ENCODE measurements around the gene VMP1. TPM values are rescaled to one million over a fixed set of nuclear protein-coding genes. Genes with fewer than 3 reads are reported as not detected.

VMP1 gene
- polyA plus RNA-seq, 2 of the 4 experiments (the other 2 are of a cell fraction) = 395 to 726 TPM

DNA sequence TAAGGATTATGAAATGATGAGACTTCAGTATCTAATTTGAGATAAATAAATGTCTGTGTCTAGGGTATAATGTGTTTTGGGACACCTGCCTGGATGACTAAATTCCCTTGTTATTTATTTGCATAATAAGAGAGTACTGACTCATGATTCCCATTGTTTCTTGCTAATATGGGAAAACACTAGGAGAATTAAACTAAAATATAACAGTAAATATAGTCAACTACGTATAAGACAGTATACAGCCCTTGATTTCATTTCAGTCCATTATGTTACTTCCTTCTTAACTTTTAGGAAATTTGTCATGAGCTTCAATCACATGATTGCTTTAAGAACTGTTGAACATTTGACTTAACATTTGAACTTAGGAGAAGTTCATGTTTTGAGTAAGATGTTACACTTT, 62.4 kb downstream of the VMP1 start:
- Histone ChIP-seq H3K27ac (peak overlapping the region; percentile 71 to 76; a peak in 4 of 6 replicates), H3K4me2 (peak overlapping the region; percentile 45), H3K4me3 (no peak overlapping the region), H3K9me3 (no peaks in the 10 kb centered on the region), H3K4me1 (peaks cover 53% of the 10 kb centered on the region)
- FAIRE-seq (peak; percentile 18), ATAC-seq (no peak), DNase-seq (ENCODE audit: low read depth in 1 of 2, low spot score in 1 of 2) (no peak)
- ChIA-PET POLR2A (interaction anchor here (1.1 to 2.6 kb wide), 3 partner anchors 68 to 73 kb away, joined by 4 to 11 read pairs (median 10); no protein-coding TSS in a partner anchor), CTCF (interaction anchor here (0.8 to 1.7 kb wide), 3 partner anchors 9 to 12 kb away, joined by 3 to 6 read pairs (median 5); no protein-coding TSS in a partner anchor)
- WGBS (ENCODE audit: missing lambda C conversion rate) = 11% methylated on average over 1 of the region's 1 CpG
- no peak for TF ChIP-seq FOSL2 (IDR thresholded peaks at IDR 0.05)
- peak; percentile 66 for TF ChIP-seq FOSL2 (CRISPR knock-in tag; IDR thresholded peaks at IDR 0.05)
- no peak for TF ChIP-seq MYC (IDR thresholded peaks at IDR 0.05; ENCODE audit: borderline replicate concordance, low read length)
- peak; percentile 40; the same call in 1 of the 2 replicates for TF ChIP-seq JUNB (IDR thresholded peaks at IDR 0.05)
- no peak for TF ChIP-seq HMGXB4 (CRISPR knock-in tag; IDR thresholded peaks at IDR 0.05; ENCODE audit: borderline replicate concordance)
- no peak for TF ChIP-seq CBX8 (IDR thresholded peaks at IDR 0.05)
- TF ChIP-seq TP53 (CRISPR knock-in tag; IDR thresholded peaks at IDR 0.05) = no peak
- no peak for TF ChIP-seq MAZ (IDR thresholded peaks at IDR 0.05; ENCODE audit: borderline replicate concordance, low read depth, low read length)
- TF ChIP-seq ZSCAN20 (CRISPR knock-in tag; IDR thresholded peaks at IDR 0.05) = no peak
- TF ChIP-seq CHD2 (IDR thresholded peaks at IDR 0.05; ENCODE audit: low read length, partially characterized antibody) = no peak
- TF ChIP-seq USF2 (IDR thresholded peaks at IDR 0.05) = no peak

- Histone ChIP-seq H3K4me3 (no peak overlapping the region), H3K27ac (peak overlapping the region; percentile 71 to 84), H3K4me1 (peaks cover 49% of the 10 kb centered on the region), H3K9me3 (no peaks in the 10 kb centered on the region), H3K4me2 (no peak overlapping the region)
- CTCF ChIA-PET = interaction anchor here (0.6 to 3.8 kb wide), 4 partner anchors 8 to 56 kb away, joined by 3 to 13 read pairs (median 4); no protein-coding TSS in a partner anchor
- no peak for ATAC-seq
- no peak for FAIRE-seq
- WGBS (ENCODE audit: missing lambda C conversion rate) = 95% methylated on average over 2 of the region's 2 CpGs
- DNase-seq (ENCODE audit: low read depth in 1 of 2, low spot score in 1 of 2) = no peak
- POLR2A ChIA-PET = interaction anchor here (1.9 to 2.6 kb wide), 2 partner anchors 72 to 76 kb away, joined by 4 to 11 read pairs; no protein-coding TSS in a partner anchor
- TF ChIP-seq CEBPB (IDR thresholded peaks at IDR 0.05) = no peak
- TF ChIP-seq HOXB13 (CRISPR knock-in tag; IDR thresholded peaks at IDR 0.05; ENCODE audit: low read depth) = no peak
- no peak for TF ChIP-seq PBX3 (IDR thresholded peaks at IDR 0.05)
- no peak for TF ChIP-seq EP300 (IDR thresholded peaks at IDR 0.05)
- no peak for TF ChIP-seq ESRRA (IDR thresholded peaks at IDR 0.05; ENCODE audit: borderline replicate concordance, low read length)
- TF ChIP-seq MYC (IDR thresholded peaks at IDR 0.05; ENCODE audit: borderline replicate concordance, low read length) = no peak
- no peak for TF ChIP-seq POLR2A (IDR thresholded peaks at IDR 0.05; ENCODE audit: low read length)
- no peak for TF ChIP-seq SMC3 (IDR thresholded peaks at IDR 0.05)
- TF ChIP-seq EHF (CRISPR knock-in tag; IDR thresholded peaks at IDR 0.05) = no peak
- TF ChIP-seq EHMT2 (IDR thresholded peaks at IDR 0.05; ENCODE audit: low read depth) = no peak
- TF ChIP-seq ZSCAN20 (CRISPR knock-in tag; IDR thresholded peaks at IDR 0.05) = no peak
These were observed 63.6 kb downstream of the VMP1 start for GRCh38 chr17:59771093-59771492.

GRCh38 chr17:59775786-59776350, 68.4 kb downstream of the VMP1 start:
- Histone ChIP-seq H3K9me3 (peaks cover 12% of the 10 kb centered on the region), H3K4me3 (no peak overlapping the region), H3K4me1 (peaks cover 42% of the 10 kb centered on the region), H3K27ac (peak overlapping the region; percentile 66 to 84; a peak in 5 of 6 replicates), H3K4me2 (no peak overlapping the region)
- TF ChIP-seq CHD2 (IDR thresholded peaks at IDR 0.05; ENCODE audit: low read length, partially characterized antibody) (no peak), HOXB5 (CRISPR knock-in tag; IDR thresholded peaks at IDR 0.05) (no peak), GATA3 (IDR thresholded peaks at IDR 0.05; ENCODE audit: borderline replicate concordance) (no peak), HES2 (IDR thresholded peaks at IDR 0.05) (no peak), FOSB (CRISPR knock-in tag; IDR thresholded peaks at IDR 0.05) (no peak), RARB (CRISPR knock-in tag; IDR thresholded peaks at IDR 0.05) (no peak), MAX (IDR thresholded peaks at IDR 0.05) (no peak), BHLHE40 (IDR thresholded peaks at IDR 0.05; ENCODE audit: low read depth, low read length) (no peak), CBX8 (IDR thresholded peaks at IDR 0.05) (no peak), SREBF2 (IDR thresholded peaks at IDR 0.05) (no peak), ZFP36 (IDR thresholded peaks at IDR 0.05; ENCODE audit: borderline replicate concordance, partially characterized antibody) (no peak)
- ChIA-PET CTCF (interaction anchor here (1.1 to 2.4 kb wide), 3 partner anchors 12 to 22 kb away, joined by 3 to 10 read pairs (median 5); no protein-coding TSS in a partner anchor), POLR2A (no interaction called here)
- DNase-seq (ENCODE audit: low read depth in 1 of 2, low spot score in 1 of 2) = no peak
- no peak for FAIRE-seq
- ATAC-seq = no peak
- 89% methylated on average over 2 of the region's 2 CpGs for WGBS (ENCODE audit: missing lambda C conversion rate)
